ENCODE data around the gene MAEA.

MAEA gene

GRCh38 chr4:1289207-1290164 lies at the start of gene MAEA:
MAEA (plus strand) TSS chr4:1289891; CDS start chr4:1289914, 23 bp downstream.
- in situ Hi-C loops (cut with MboI; ENCODE audit: low pct_unique_long_range_greater_than_20kb, low sequenced_read_pairs), result no loop called here
- DNase-seq, result peak; percentile 98

GRCh38 chr4:1239950-1240307 lies 49.8 kb upstream of the MAEA start:
- no peak for DNase-seq
- in situ Hi-C loops (cut with MboI; ENCODE audit: low pct_unique_long_range_greater_than_20kb, low sequenced_read_pairs), result no loop called here

GRCh38 chr4:1240721-1241465 lies 48.8 kb upstream of the MAEA start:
- in situ Hi-C loops (cut with MboI; ENCODE audit: low pct_unique_long_range_greater_than_20kb, low sequenced_read_pairs), result no loop called here
- DNase-seq, result no peak

- DNase-seq, result no peak
- in situ Hi-C loops (cut with MboI; ENCODE audit: low pct_unique_long_range_greater_than_20kb, low sequenced_read_pairs), result no loop called here
These were observed 48.2 kb upstream of the MAEA start for GRCh38 chr4:1241466-1241935.

GRCh38 chr4:1241936-1242505 lies 47.7 kb upstream of the MAEA start:
- no peak for DNase-seq
- in situ Hi-C loops (cut with MboI; ENCODE audit: low pct_unique_long_range_greater_than_20kb, low sequenced_read_pairs), result no loop called here

GRCh38 chr4:1242506-1243450 lies 46.9 kb upstream of the MAEA start:
- in situ Hi-C loops (cut with MboI; ENCODE audit: low pct_unique_long_range_greater_than_20kb, low sequenced_read_pairs), result no loop called here
- DNase-seq, result no peak

GRCh38 chr4:1243451-1244080 lies 46.1 kb upstream of the MAEA start:
- DNase-seq, result no peak

GRCh38 chr4:1244081-1244977 lies 45.4 kb upstream of the MAEA start:
- in situ Hi-C loops (cut with MboI; ENCODE audit: low pct_unique_long_range_greater_than_20kb, low sequenced_read_pairs), result no loop called here

More at GRCh38 chr4:1243451-1244080, 46.1 kb upstream of the MAEA start:
- in situ Hi-C loops (cut with MboI; ENCODE audit: low pct_unique_long_range_greater_than_20kb, low sequenced_read_pairs), result no loop called here

GRCh38 chr4:1244978-1245471 lies 44.7 kb upstream of the MAEA start:
- in situ Hi-C loops (cut with MboI; ENCODE audit: low pct_unique_long_range_greater_than_20kb, low sequenced_read_pairs), result no loop called here
- no peak for DNase-seq

More at GRCh38 chr4:1244081-1244977, 45.4 kb upstream of the MAEA start:
- DNase-seq, result no peak

GRCh38 chr4:1245481-1246051 lies 44.1 kb upstream of the MAEA start:
- in situ Hi-C loops (cut with MboI; ENCODE audit: low pct_unique_long_range_greater_than_20kb, low sequenced_read_pairs), result no loop called here
- no peak for DNase-seq

GRCh38 chr4:1246111-1246881 lies 43.4 kb upstream of the MAEA start:
- in situ Hi-C loops (cut with MboI; ENCODE audit: low pct_unique_long_range_greater_than_20kb, low sequenced_read_pairs), result no loop called here
- no peak for DNase-seq

- in situ Hi-C loops (cut with MboI; ENCODE audit: low pct_unique_long_range_greater_than_20kb, low sequenced_read_pairs), result no loop called here
- peak; percentile 30 for DNase-seq
These were observed 42.5 kb upstream of the MAEA start for GRCh38 chr4:1246901-1247863.

GRCh38 chr4:1247864-1248244 lies 41.8 kb upstream of the MAEA start:
- in situ Hi-C loops (cut with MboI; ENCODE audit: low pct_unique_long_range_greater_than_20kb, low sequenced_read_pairs), result no loop called here
- no peak for DNase-seq

GRCh38 chr4:1248245-1249147 lies 41.2 kb upstream of the MAEA start, which contains the start of gene CTBP1:
CTBP1 (minus strand) TSS chr4:1249130; CDS start chr4:1241331, 7,799 bp downstream.
- in situ Hi-C loops (cut with MboI; ENCODE audit: low pct_unique_long_range_greater_than_20kb, low sequenced_read_pairs), result no loop called here
- peak; percentile 70 for DNase-seq
